NCI-H69 (cell line): ENCODE results near the gene PTPRH.

Experiments
- DNase-seq: peaks from one replicate; lab custom pipeline; 2025; lab: John Stamatoyannopoulos, UW

Gene PTPRH

DNA sequence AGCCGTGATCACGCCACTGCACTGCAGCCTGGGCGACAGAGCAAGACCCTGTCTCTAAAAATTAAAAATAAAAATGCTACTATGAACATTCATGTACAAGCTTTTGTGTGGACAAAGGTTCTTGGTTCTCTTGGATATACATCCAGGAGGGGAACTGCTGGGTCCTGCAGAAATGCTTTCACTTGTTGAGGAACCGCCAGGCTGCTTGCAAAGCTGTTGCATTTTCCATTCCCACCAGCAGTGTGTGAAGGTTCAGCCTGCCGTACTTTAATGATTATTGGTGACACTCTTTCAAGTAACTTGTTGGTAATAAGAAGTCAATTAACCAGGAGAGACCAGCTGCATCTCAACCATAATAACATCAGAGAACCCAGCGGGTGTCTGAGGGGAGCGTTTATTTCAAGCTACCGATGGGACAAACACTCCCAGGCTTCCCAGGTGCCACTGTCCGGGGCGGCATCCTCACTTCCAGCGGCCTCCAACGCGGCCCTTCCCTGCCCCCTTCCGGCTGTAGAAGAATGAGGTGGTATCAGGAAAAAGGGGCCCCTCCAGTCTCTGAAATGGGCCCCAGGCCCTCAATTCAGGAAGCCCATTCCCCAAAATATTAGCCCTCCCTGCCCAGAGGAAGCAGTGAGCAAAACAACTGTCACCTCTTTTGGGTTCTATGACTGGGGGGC, 76.7 kb downstream of the PTPRH start:
- DNase-seq: no peak

- no peak for DNase-seq
These were observed 77.9 kb downstream of the PTPRH start for GRCh38 chr19:55131421-55131820.
